Keratinocyte (primary cell): ENCODE data around the gene IGSF6. TPM values are rescaled to one million over a fixed set of nuclear protein-coding genes. Genes with fewer than 3 reads are reported as not detected.

Experiments used
- DNase-seq: peaks from one replicate; pipeline ENCODE4 v3.0.0-alpha.2; 2011; ENCODE audit warnings: low read depth, missing footprints, low spot score
- FAIRE-seq: peaks from 2 replicates; lab custom pipeline; 2011; peaks lifted over from hg19 to GRCh38; lab: Jason Lieb, UNC
- H2AFZ ChIP-seq: 2 replicates; pipeline ENCODE4 v1.6.0; 2012; ENCODE audit warnings: low read length, control low read depth, inconsistent platforms; ENCODE audit not compliant: control insufficient read depth
- H3K27ac ChIP-seq: 2 replicates; pipeline ENCODE4 v1.5.1; 2011; ENCODE audit warnings: low read length; ENCODE audit not compliant: control insufficient read depth, insufficient read depth
- H3K27me3 ChIP-seq: 3 replicates; pipeline ENCODE4 v1.6.0; 2011; ENCODE audit warnings: low read length; ENCODE audit not compliant: control insufficient read depth, insufficient read depth; ENCODE audit errors: extremely low read depth
- H3K36me3 ChIP-seq, 2 experiments: 2 replicates in 1 of 2; 3 replicates in 1 of 2; pipeline ENCODE4 v1.5.1; 2011; ENCODE audit warnings: low read length in 2 of 2, mild to moderate bottlenecking in 1 of 2; ENCODE audit not compliant: control insufficient read depth in 2 of 2, insufficient read depth in 2 of 2; ENCODE audit errors: extremely low read depth in 1 of 2
- H3K4me1 ChIP-seq: 3 replicates; pipeline ENCODE4 v1.5.1; 2011; ENCODE audit warnings: low read length; ENCODE audit not compliant: control insufficient read depth, insufficient read depth; ENCODE audit errors: extremely low read depth
- H3K4me2 ChIP-seq: 3 replicates; pipeline ENCODE4 v1.6.0; 2011; ENCODE audit warnings: low read depth, low read length; ENCODE audit not compliant: control insufficient read depth, insufficient read depth; ENCODE audit errors: extremely low read depth
- H3K4me3 ChIP-seq, 3 experiments: fragments of 200-600 bp in 1 of 3; sonication (generic) in 1 of 3; 2 replicates in 2 of 3; 3 replicates in 1 of 3; pipeline ENCODE4 v1.5.1; 2011 to 2016; ENCODE audit warnings: low read length in 3 of 3, mild to moderate bottlenecking in 3 of 3, control low read depth in 2 of 3, inconsistent platforms in 1 of 3, low read depth in 1 of 3, mixed read lengths in 1 of 3, mixed run types in 1 of 3, moderate library complexity in 1 of 3; ENCODE audit not compliant: control insufficient read depth in 2 of 3, insufficient read depth in 2 of 3; ENCODE audit errors: extremely low read depth in 1 of 3
- H3K79me2 ChIP-seq: 2 replicates; pipeline ENCODE4 v1.6.0; 2012; ENCODE audit warnings: low read length; ENCODE audit not compliant: control insufficient read depth, insufficient read depth
- H3K9ac ChIP-seq: 3 replicates; pipeline ENCODE4 v1.6.0; 2011; ENCODE audit warnings: low read length; ENCODE audit not compliant: control insufficient read depth, insufficient read depth; ENCODE audit errors: extremely low read depth
- H3K9me1 ChIP-seq: 3 replicates; pipeline ENCODE4 v1.6.0; 2011; ENCODE audit warnings: low read length; ENCODE audit not compliant: control insufficient read depth, insufficient read depth; ENCODE audit errors: extremely low read depth
- H3K9me3 ChIP-seq: 2 replicates; pipeline ENCODE4 v1.5.1; 2012; ENCODE audit warnings: low read depth, low read length; ENCODE audit not compliant: control insufficient read depth
- H4K20me1 ChIP-seq: 3 replicates; pipeline ENCODE4 v1.6.0; 2011; ENCODE audit warnings: low read length; ENCODE audit not compliant: control insufficient read depth, insufficient read depth; ENCODE audit errors: extremely low read depth
- CTCF ChIP-seq, 3 experiments: IDR thresholded peaks in 1 of 3; conservative IDR thresholded peaks in 1 of 3; optimal IDR thresholded peaks in 1 of 3; 2 replicates in 2 of 3; 3 replicates in 1 of 3; pipeline versions ENCODE3 to v1.5.1; 2011; ENCODE audit warnings: low read length in 3 of 3, mild to moderate bottlenecking in 3 of 3, moderate library complexity in 2 of 3, control low read depth in 1 of 3, inconsistent platforms in 1 of 3; ENCODE audit not compliant: insufficient read depth in 2 of 3; ENCODE audit errors: extremely low read depth in 1 of 3
- EZH2 ChIP-seq: IDR thresholded peaks from one replicate; pipeline ENCODE4 v1.6.1; 2012; ENCODE audit warnings: inconsistent platforms, mild to moderate bottlenecking, low read length, moderate library complexity
- dilution Hi-C: fragments of 300-500 bp; cut with MboI; formaldehyde crosslinking; loops from one replicate; pipeline ENCODE4 v1.7.0; 2020; ENCODE audit warnings: low sequenced_read_pairs; ENCODE audit not compliant: extremely low pct_ligation_motif_present
- polyA plus RNA-seq, 5 experiments: library from polyadenylated mRNA; depleted of rRNA in 3 of 5; stranded (reverse) in 3 of 5; stranded (forward) in 1 of 5; unstranded in 1 of 5; fragments of >200 nt; gene quantifications; 1 replicate in 1 of 5; 2 replicates in 3 of 5; 3 replicates in 1 of 5; pipeline versions ENCODE4 v1.2.1 to v1.2.3, GENCODE V29; 2011 to 2012; ENCODE audit warnings: missing spikeins in 2 of 5, low read depth in 1 of 5, low replicate concordance in 1 of 5

Gene IGSF6
- polyA plus RNA-seq, 1 donor (not counting 4 experiments of a cell fraction or from before 2014, with no cell fraction given), result not detected

- H3K4me2 ChIP-seq, result peak overlapping the region; percentile 11
- no peak overlapping the region for H2AFZ ChIP-seq
- no peak for TF ChIP-seq CTCF (optimal IDR thresholded peaks at IDR 0.05 in 1 of 3, IDR thresholded peaks at IDR 0.05 in 1 of 3, conservative IDR thresholded peaks at IDR 0.05 in 1 of 3; ENCODE audit: extremely low read depth in 1 of 3, insufficient read depth in 2 of 3, low read length in 3 of 3)
- TF ChIP-seq EZH2, result no peak
- FAIRE-seq (no peak), DNase-seq (no peak)
- H3K27ac ChIP-seq, result no peak overlapping the region
- H3K36me3 ChIP-seq, result peaks cover 0 to 2% of the 10 kb centered on the region in 2 experiments
- dilution Hi-C loops, result no loop called here
- peaks cover 3% of the 10 kb centered on the region for H4K20me1 ChIP-seq
- H3K9me1 ChIP-seq, result peaks cover 8% of the 10 kb centered on the region
- no peak overlapping the region for H3K4me3 ChIP-seq
- H3K27me3 ChIP-seq, result no peaks in the 10 kb centered on the region
- H3K9me3 ChIP-seq, result no peaks in the 10 kb centered on the region
- H3K79me2 ChIP-seq, result peaks cover 92% of the 10 kb centered on the region
- H3K9ac ChIP-seq, result no peak overlapping the region
- H3K4me1 ChIP-seq, result peaks cover 14% of the 10 kb centered on the region
Measured at GRCh38 chr16:21611198-21611555, 41.2 kb downstream of the IGSF6 start.

GRCh38 chr16:21610766-21611165, 41.6 kb downstream of the IGSF6 start:
- Histone ChIP-seq H3K4me1 (peaks cover 14% of the 10 kb centered on the region), H3K79me2 (peaks cover 92% of the 10 kb centered on the region), H3K36me3 (peaks cover 0 to 2% of the 10 kb centered on the region in 2 experiments), H3K4me2 (no peak overlapping the region), H3K9me1 (peaks cover 8% of the 10 kb centered on the region), H3K9ac (no peak overlapping the region), H4K20me1 (peaks cover 3% of the 10 kb centered on the region), H3K27ac (no peak overlapping the region), H2AFZ (no peak overlapping the region), H3K4me3 (no peak overlapping the region), H3K9me3 (no peaks in the 10 kb centered on the region), H3K27me3 (no peaks in the 10 kb centered on the region)
- dilution Hi-C loops, result no loop called here
- FAIRE-seq (no peak), DNase-seq (no peak)
- TF ChIP-seq CTCF (optimal IDR thresholded peaks at IDR 0.05 in 1 of 3, IDR thresholded peaks at IDR 0.05 in 1 of 3, conservative IDR thresholded peaks at IDR 0.05 in 1 of 3; ENCODE audit: extremely low read depth in 1 of 3, insufficient read depth in 2 of 3, low read length in 3 of 3) (no peak), EZH2 (no peak)
